ENCODE measurements around the gene DNAJC7.

- no peak for TF ChIP-seq POLR2AphosphoS5 (IDR thresholded peaks at IDR 0.05; ENCODE audit: low read depth, low read length)
- no peak for TF ChIP-seq FOXP2 (optimal IDR thresholded peaks at IDR 0.05; ENCODE audit: borderline replicate concordance, extremely low read depth, extremely low read length, insufficient read depth)
Measured at GRCh38 chr17:42060231-42060630, 43.0 kb upstream of the DNAJC7 start.

Data from PFSK-1 (cell line).